T-helper 2 cell treated with Interferon-gamma antibody and Interleukin-4, amounts not matched to agents 5 μg/mL and 100 μg/mL, for 36 hours (primary cell): ENCODE results near the gene NOX4.

ENCODE experiments used
- DNase-seq: peaks from one replicate; pipeline ENCODE4 v3.0.0; 2021; ENCODE audit warnings: low spot score
- H3K27ac Mint-ChIP-seq: one replicate; pipeline ENCODE4 v1.8.0; 2021; ENCODE audit warnings: mild to moderate bottlenecking, mixed read lengths
- H3K27me3 Mint-ChIP-seq: one replicate; pipeline ENCODE4 v1.8.0; 2021; ENCODE audit warnings: low read depth, mixed read lengths
- H3K36me3 Mint-ChIP-seq: one replicate; pipeline ENCODE4 v1.8.0; 2021; ENCODE audit warnings: low read depth, mixed read lengths
- H3K4me1 Mint-ChIP-seq: one replicate; pipeline ENCODE4 v1.8.0; 2021; ENCODE audit warnings: low read depth, mixed read lengths
- H3K4me3 Mint-ChIP-seq: one replicate; pipeline ENCODE4 v1.8.0; 2022; ENCODE audit warnings: mild to moderate bottlenecking, moderate library complexity, mixed read lengths
- H3K9me3 Mint-ChIP-seq: one replicate; pipeline ENCODE4 v1.8.0; 2021; ENCODE audit warnings: mixed read lengths

The NOX4 gene

DNA sequence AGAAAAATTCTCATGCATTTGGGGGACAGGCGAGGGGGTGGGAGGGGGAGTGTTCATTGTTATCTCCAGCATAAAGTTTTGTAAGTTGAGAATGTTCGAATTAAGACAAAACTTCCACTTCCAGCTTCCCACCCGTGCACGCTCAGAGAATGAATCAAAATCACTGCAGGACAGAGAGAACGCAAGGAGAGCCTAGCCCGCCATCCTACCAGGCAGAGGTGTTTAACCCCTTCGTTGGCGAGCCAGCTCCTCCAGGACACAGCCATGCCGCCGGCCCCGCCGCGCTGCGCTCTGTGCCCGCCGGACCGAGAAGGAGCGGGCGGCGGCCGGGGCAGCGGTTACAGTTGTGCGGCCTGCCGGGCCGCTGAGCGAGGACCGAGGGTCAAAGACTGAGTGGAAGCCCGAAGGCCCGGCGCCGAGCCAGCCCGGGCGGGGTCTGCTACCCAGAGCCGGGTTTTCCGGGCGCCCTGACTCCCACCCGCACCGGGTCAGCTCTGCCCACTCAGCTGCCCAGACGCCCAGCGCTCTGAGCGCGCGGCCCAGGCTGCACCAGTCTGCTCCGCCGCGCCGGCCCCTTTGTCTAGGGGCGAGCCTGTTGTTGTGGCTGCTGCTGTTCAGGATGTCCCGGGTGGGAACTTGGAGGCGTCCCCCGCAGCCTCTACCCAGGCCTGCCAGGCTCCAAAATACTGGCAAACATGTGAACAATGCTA lies at the start of gene NOX4:
Gene NOX4, minus strand, starts transcription at position 395 of the 710 bp plus-strand sequence. Its CDS starts 129 bp downstream, at position 266.
- Mint-ChIP-seq H3K36me3 (no peaks in the 10 kb centered on the region), H3K27ac (no peak within 1 kb of the TSS), H3K4me3 (no peak within 1 kb of the TSS), H3K9me3 (no peaks in the 10 kb centered on the region), H3K4me1 (no peaks in the 10 kb centered on the region), H3K27me3 (peaks cover 17% of the 10 kb centered on the region)
- DNase-seq, result no peak

DNA sequence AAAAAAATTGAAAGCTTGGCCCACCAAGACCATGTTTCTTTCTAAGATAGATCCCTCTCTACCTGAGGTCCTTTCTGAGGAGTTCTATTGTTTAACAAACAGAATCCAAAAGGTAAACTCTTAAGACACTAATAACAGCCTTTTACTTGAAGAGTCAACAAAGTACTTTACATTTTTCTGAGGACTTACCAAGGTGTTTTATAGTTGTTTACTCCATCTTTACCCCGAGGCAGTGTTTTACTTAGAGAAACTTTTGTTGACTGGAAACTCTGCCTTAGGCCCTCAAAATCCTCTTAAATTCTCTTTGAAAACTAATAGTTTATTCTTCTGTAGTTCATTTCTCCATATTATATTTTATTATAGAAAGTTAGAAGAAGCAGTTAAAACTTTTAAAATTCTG lies 49.7 kb upstream of the NOX4 start:
- no peak for DNase-seq
- Mint-ChIP-seq H3K9me3 (no peaks in the 10 kb centered on the region), H3K27me3 (no peaks in the 10 kb centered on the region), H3K27ac (no peak overlapping the region), H3K4me1 (no peaks in the 10 kb centered on the region), H3K36me3 (no peaks in the 10 kb centered on the region), H3K4me3 (no peak overlapping the region)

GRCh38 chr11:89537936-89538335 lies 46.8 kb upstream of the NOX4 start:
- no peak overlapping the region for H3K4me3 Mint-ChIP-seq
- H3K27ac Mint-ChIP-seq, result no peak overlapping the region
- H3K9me3 Mint-ChIP-seq, result no peaks in the 10 kb centered on the region
- no peaks in the 10 kb centered on the region for H3K27me3 Mint-ChIP-seq
- no peak for DNase-seq
- no peaks in the 10 kb centered on the region for H3K36me3 Mint-ChIP-seq
- no peaks in the 10 kb centered on the region for H3K4me1 Mint-ChIP-seq

DNA sequence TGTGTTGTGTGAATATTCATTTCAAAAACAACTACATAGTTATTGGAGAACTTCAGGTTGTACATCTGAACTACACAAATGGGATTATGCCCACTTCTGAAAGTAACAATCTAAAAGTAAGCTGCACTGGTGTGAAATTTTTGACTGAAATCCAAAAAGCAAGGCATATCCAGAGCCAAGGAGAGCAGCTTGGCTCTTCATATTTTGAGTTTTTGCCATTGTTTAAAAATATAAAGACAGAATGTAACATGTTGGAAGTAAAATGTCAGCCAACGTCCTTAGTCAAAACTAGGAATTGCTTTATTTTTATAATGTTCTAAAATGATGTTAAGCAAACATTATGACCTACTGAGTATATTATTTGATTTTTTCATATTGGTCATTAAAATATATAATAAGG lies 45.8 kb upstream of the NOX4 start:
- Mint-ChIP-seq H3K27me3 (no peaks in the 10 kb centered on the region), H3K9me3 (no peaks in the 10 kb centered on the region), H3K27ac (no peak overlapping the region), H3K36me3 (no peaks in the 10 kb centered on the region), H3K4me1 (no peaks in the 10 kb centered on the region), H3K4me3 (no peak overlapping the region)
- DNase-seq, result no peak

GRCh38 chr11:89535221-89535620 lies 44.0 kb upstream of the NOX4 start:
- H3K36me3 Mint-ChIP-seq, result no peaks in the 10 kb centered on the region
- H3K9me3 Mint-ChIP-seq, result no peaks in the 10 kb centered on the region
- H3K27ac Mint-ChIP-seq, result no peak overlapping the region
- no peak for DNase-seq
- H3K4me1 Mint-ChIP-seq, result no peaks in the 10 kb centered on the region
- H3K4me3 Mint-ChIP-seq, result no peak overlapping the region
- H3K27me3 Mint-ChIP-seq, result no peaks in the 10 kb centered on the region

GRCh38 chr11:89529626-89530380 lies 38.6 kb upstream of the NOX4 start:
- no peak for DNase-seq
- H3K36me3 Mint-ChIP-seq, result no peaks in the 10 kb centered on the region
- H3K4me1 Mint-ChIP-seq, result no peaks in the 10 kb centered on the region
- H3K27ac Mint-ChIP-seq, result no peak overlapping the region
- no peaks in the 10 kb centered on the region for H3K27me3 Mint-ChIP-seq
- no peak overlapping the region for H3K4me3 Mint-ChIP-seq
- H3K9me3 Mint-ChIP-seq, result no peaks in the 10 kb centered on the region

DNA sequence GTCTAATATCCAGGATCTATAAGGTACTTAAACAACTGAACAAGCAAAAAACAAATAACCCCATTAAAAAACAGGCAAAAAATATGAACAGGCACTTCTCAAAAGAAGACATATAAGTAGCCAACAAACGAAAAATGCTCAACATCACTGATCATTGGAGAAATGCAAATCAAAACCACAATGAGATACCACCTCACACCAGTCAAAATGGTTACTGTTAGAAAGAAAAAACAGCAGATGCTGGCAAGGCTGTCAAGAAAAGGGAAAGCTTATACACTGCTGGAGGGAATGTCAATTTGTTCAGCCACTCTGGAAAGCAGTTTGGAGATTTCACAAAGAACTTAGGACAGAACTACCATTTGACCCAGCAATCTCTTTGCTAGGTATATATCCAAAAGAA lies 30.6 kb upstream of the NOX4 start:
- DNase-seq, result no peak
- Mint-ChIP-seq H3K4me1 (no peaks in the 10 kb centered on the region), H3K27ac (no peak overlapping the region), H3K9me3 (peaks cover 4% of the 10 kb centered on the region), H3K4me3 (no peak overlapping the region), H3K27me3 (no peaks in the 10 kb centered on the region), H3K36me3 (no peaks in the 10 kb centered on the region)

DNA sequence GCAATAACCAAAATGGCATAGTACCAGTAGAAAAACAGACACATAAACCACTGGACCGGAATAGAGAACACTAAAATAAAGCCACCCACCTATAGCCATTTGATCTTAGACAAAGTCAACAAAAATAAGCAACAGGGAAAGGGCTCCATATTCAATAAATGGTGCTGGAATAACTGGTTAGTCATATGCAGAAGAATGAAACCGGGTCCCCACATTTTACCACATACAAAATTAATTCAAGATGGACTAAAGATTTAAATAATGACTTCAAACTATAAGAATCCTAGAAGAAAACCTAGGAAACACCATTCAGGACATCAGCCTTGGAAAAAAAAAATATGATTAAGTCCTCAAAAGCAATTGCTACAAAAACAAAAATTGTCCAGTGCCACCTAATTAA lies 30.1 kb upstream of the NOX4 start:
- no peaks in the 10 kb centered on the region for H3K4me1 Mint-ChIP-seq
- peaks cover 4% of the 10 kb centered on the region for H3K9me3 Mint-ChIP-seq
- no peaks in the 10 kb centered on the region for H3K27me3 Mint-ChIP-seq
- H3K4me3 Mint-ChIP-seq, result no peak overlapping the region
- no peak for DNase-seq
- H3K27ac Mint-ChIP-seq, result no peak overlapping the region
- H3K36me3 Mint-ChIP-seq, result no peaks in the 10 kb centered on the region

GRCh38 chr11:89516496-89516895 lies 25.3 kb upstream of the NOX4 start:
- DNase-seq, result no peak
- no peak overlapping the region for H3K27ac Mint-ChIP-seq
- no peaks in the 10 kb centered on the region for H3K36me3 Mint-ChIP-seq
- H3K4me3 Mint-ChIP-seq, result no peak overlapping the region
- peaks cover 4% of the 10 kb centered on the region for H3K9me3 Mint-ChIP-seq
- H3K27me3 Mint-ChIP-seq, result no peaks in the 10 kb centered on the region
- H3K4me1 Mint-ChIP-seq, result no peaks in the 10 kb centered on the region

- Mint-ChIP-seq H3K4me1 (no peaks in the 10 kb centered on the region), H3K27ac (no peak overlapping the region), H3K27me3 (no peaks in the 10 kb centered on the region), H3K9me3 (no peaks in the 10 kb centered on the region), H3K36me3 (no peaks in the 10 kb centered on the region), H3K4me3 (no peak overlapping the region)
- DNase-seq, result no peak
Measured at GRCh38 chr11:89508544-89508943, 17.4 kb upstream of the NOX4 start.

GRCh38 chr11:89504270-89504669 lies 13.1 kb upstream of the NOX4 start:
- Mint-ChIP-seq H3K9me3 (no peaks in the 10 kb centered on the region), H3K27me3 (no peaks in the 10 kb centered on the region), H3K36me3 (no peaks in the 10 kb centered on the region), H3K4me1 (no peaks in the 10 kb centered on the region), H3K27ac (no peak overlapping the region), H3K4me3 (no peak overlapping the region)
- DNase-seq, result no peak

DNA sequence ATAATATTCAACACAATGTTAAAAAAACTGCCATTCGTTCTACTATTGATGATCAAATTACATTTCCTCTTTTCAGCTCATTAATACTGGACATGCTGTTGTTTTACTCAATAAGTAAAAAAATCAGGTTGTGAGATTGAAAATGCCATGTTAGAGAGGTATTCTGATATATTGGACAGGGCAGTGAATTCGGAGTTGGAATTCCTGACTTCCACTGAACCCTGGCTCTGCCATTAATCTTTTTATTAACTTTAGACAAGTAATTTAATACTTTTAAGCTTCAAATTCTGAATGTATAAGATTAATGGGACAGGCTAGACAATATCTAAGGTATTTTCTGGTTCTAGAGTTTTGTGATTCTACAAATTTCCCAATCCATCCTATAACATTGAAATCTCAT lies 12.2 kb upstream of the NOX4 start:
- Mint-ChIP-seq H3K9me3 (no peaks in the 10 kb centered on the region), H3K27me3 (no peaks in the 10 kb centered on the region), H3K4me1 (no peaks in the 10 kb centered on the region), H3K27ac (no peak overlapping the region), H3K4me3 (no peak overlapping the region), H3K36me3 (no peaks in the 10 kb centered on the region)
- no peak for DNase-seq

GRCh38 chr11:89502301-89502700 lies 11.1 kb upstream of the NOX4 start:
- no peak overlapping the region for H3K27ac Mint-ChIP-seq
- no peak for DNase-seq
- no peaks in the 10 kb centered on the region for H3K36me3 Mint-ChIP-seq

DNA sequence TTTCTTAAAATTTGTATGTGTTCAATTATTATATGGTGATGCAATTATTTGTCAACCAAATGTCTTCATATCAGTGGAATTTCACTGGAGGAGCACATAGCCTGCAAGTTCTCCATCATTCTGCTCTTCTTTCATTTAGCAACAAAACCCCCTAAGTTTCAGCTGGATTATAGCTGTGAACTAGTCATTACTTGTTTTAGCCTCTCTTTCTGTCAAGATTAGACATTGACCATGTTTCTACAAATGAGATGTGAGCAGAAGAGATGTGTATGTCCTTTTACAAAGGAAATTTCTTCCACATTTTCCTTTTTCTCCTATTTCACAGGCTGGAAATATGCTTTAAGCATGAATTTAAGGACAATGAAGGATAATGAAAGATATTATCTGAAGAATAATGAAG lies 9.2 kb upstream of the NOX4 start:
- H3K36me3 Mint-ChIP-seq, result no peaks in the 10 kb centered on the region
- H3K4me1 Mint-ChIP-seq, result no peaks in the 10 kb centered on the region
- no peak overlapping the region for H3K27ac Mint-ChIP-seq
- no peaks in the 10 kb centered on the region for H3K9me3 Mint-ChIP-seq
- H3K4me3 Mint-ChIP-seq, result no peak overlapping the region
- no peaks in the 10 kb centered on the region for H3K27me3 Mint-ChIP-seq
- DNase-seq, result no peak

More at GRCh38 chr11:89502301-89502700, 11.1 kb upstream of the NOX4 start:
- H3K9me3 Mint-ChIP-seq, result no peaks in the 10 kb centered on the region
- H3K4me3 Mint-ChIP-seq, result no peak overlapping the region
- no peaks in the 10 kb centered on the region for H3K4me1 Mint-ChIP-seq
- no peaks in the 10 kb centered on the region for H3K27me3 Mint-ChIP-seq
